Fibroblast of gingiva (primary cell): ENCODE results near the gene EZR.
A peak's percentile ranks its signal among the peaks of the same experiment; 100 is the strongest.
"Not testable (repeated sequence)": the region's sequence is repeated elsewhere in the genome, so short reads cannot be mapped to it uniquely, and the experiment has no call there.

Experiments
- DNase-seq: peaks from one replicate; pipeline ENCODE4 v3.0.0-alpha.2; 2011; ENCODE audit warnings: low read depth

Gene EZR

GRCh38 chr6:158841358-158841757 lies 22.2 kb upstream of the EZR start:
- DNase-seq = no peak

GRCh38 chr6:158840465-158840864 lies 21.3 kb upstream of the EZR start:
- no peak for DNase-seq

GRCh38 chr6:158839796-158840195 lies 20.6 kb upstream of the EZR start:
- DNase-seq = no peak

- not testable (repeated sequence) for DNase-seq
These were observed 19.6 kb upstream of the EZR start for GRCh38 chr6:158838790-158839189.

GRCh38 chr6:158837684-158838625 lies 18.8 kb upstream of the EZR start:
- peak; percentile 46 for DNase-seq

GRCh38 chr6:158836625-158837311 lies 17.6 kb upstream of the EZR start:
- DNase-seq = no peak

GRCh38 chr6:158835616-158836221 lies 16.6 kb upstream of the EZR start:
- DNase-seq = no peak

GRCh38 chr6:158834675-158835385 lies 15.7 kb upstream of the EZR start:
- DNase-seq = no peak

GRCh38 chr6:158832807-158833206 lies 13.6 kb upstream of the EZR start:
- DNase-seq = not testable (repeated sequence)

- DNase-seq = no peak
These were observed 12.9 kb upstream of the EZR start for GRCh38 chr6:158832026-158832425.

- DNase-seq = no peak
These were observed 12.4 kb upstream of the EZR start for GRCh38 chr6:158831571-158831970.

GRCh38 chr6:158830736-158831135 lies 11.6 kb upstream of the EZR start:
- no peak for DNase-seq

- DNase-seq = no peak
These were observed 9.6 kb upstream of the EZR start for GRCh38 chr6:158828807-158829206.

- DNase-seq = no peak
These were observed 7.8 kb upstream of the EZR start for GRCh38 chr6:158826819-158827501.

GRCh38 chr6:158825951-158826306 lies 6.8 kb upstream of the EZR start:
- DNase-seq = no peak

- DNase-seq = no peak
These were observed 6.1 kb upstream of the EZR start for GRCh38 chr6:158825038-158825950.

GRCh38 chr6:158823616-158824015 lies 4.4 kb upstream of the EZR start:
- DNase-seq = not testable (repeated sequence)

GRCh38 chr6:158819977-158820622 lies 932 bp upstream of the EZR start:
- no peak for DNase-seq

- DNase-seq = peak; percentile 55
These were observed 471 bp downstream of the EZR start for GRCh38 chr6:158818581-158819212.
